Right lung (tissue), 10 donors: ENCODE measurements around the gene SLC37A1. TPM values are rescaled to one million over a fixed set of nuclear protein-coding genes. Genes with fewer than 3 reads are reported as not detected.
"Not testable (repeated sequence)": the region's sequence is repeated elsewhere in the genome, so short reads cannot be mapped to it uniquely, and the experiment has no call there.

Experiments
- DNase-seq, 2 donors: peaks; one replicate each; pipeline ENCODE4 v3.0.0-alpha.2; 2013
- long read RNA-seq, 8 donors: transcript quantifications; one replicate each; lab custom pipeline, GENCODE V29; 2026
- polyA plus RNA-seq, 5 donors: library from polyadenylated mRNA; unstranded; fragments of 120-200 nt; gene quantifications; one replicate each; pipeline versions ENCODE4 v1.2.1 to v1.2.3, GENCODE V29; 2013; ENCODE audit warnings: inconsistent platforms in 1 of 5, low replicate concordance in 1 of 5; ENCODE audit not compliant: insufficient read length in 5 of 5, insufficient read depth in 1 of 5

The SLC37A1 gene
- 10 to 100 TPM in 2 of 5 donors, 1 to 10 TPM in 3; 8.8 to 11.6 (median 9.8) TPM for polyA plus RNA-seq
- long read RNA-seq, donor 1, partial matches to known transcripts, result 8 of 8 reads
- long read RNA-seq, donor 1, other reads (novel, unspliced or antisense), result 0 of 8 reads
- long read RNA-seq, donor 2, result 0 reads
- long read RNA-seq, donor 3, partial matches to known transcripts, result 0 of 2 reads
- long read RNA-seq, donor 3, other reads (novel, unspliced or antisense), result 0 of 2 reads
- long read RNA-seq, donor 4, result 0 reads
- long read RNA-seq, donor 5, partial matches to known transcripts, result 0 of 1 reads
- long read RNA-seq, donor 5, other reads (novel, unspliced or antisense), result 0 of 1 reads
- long read RNA-seq, donor 6, result 0 reads
- long read RNA-seq, donor 7, result 0 reads
- long read RNA-seq, donor 8, result 0 reads

GRCh38 chr21:42513151-42513984 is at the start of gene SLC37A1:
TSS of gene SLC37A1 (plus strand) at chr21:42513852. CDS start at chr21:42518455, 4,603 bp downstream.
- DNase-seq, result no peak

- DNase-seq, result no peak
Observed at GRCh38 chr21:42463861-42464515, 49.7 kb upstream of the SLC37A1 start.

GRCh38 chr21:42465008-42465802 is 48.4 kb upstream of the SLC37A1 start:
- no peak for DNase-seq

DNA sequence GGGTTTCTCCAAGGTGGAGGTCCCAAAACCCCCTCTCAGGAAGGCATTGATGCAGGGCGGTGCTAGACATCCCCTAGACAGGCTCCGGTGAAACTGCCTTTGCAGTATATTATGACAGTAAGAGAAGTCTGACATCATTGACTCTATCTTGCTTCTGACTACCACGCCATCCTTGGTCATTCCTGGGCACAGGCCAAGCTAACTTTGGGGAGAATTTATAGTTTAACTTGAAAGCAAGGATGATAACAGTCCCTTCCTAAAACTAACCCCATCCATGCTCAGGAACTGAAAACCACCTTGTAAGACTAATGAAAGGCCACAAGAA is 47.9 kb upstream of the SLC37A1 start:
- no peak for DNase-seq

GRCh38 chr21:42466700-42467099 is 47.0 kb upstream of the SLC37A1 start:
- DNase-seq, result no peak

GRCh38 chr21:42467140-42467983 is 46.3 kb upstream of the SLC37A1 start:
- DNase-seq, result no peak

DNA sequence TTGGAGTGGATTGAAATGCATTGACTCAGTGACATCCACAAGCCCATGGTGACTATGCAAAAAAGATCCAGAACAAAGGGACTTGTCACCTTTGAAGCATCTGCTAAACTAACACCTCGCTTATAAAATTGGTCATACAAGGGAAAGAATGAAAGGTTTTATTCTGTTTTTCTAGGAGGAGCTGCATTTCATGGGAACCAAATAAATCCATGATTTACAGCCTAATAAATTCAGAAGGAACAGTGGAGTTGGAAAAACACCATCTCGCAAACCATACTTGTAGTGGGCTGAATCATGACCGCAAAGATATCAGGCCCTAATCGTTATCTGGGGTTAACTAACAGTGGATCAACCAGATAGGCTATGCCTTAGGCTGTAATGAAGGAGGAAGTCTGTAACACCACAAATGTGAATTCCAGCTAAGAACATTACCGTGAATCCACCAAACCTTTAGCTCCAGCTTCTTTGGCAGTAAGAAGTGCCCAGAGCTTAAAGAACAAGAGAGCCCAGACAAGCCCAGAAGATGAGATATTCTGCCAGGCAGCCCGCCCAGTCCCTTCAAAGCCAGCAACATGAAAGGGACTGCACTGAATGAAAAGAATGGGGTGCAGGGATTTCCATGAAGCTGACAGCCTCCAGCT is 45.0 kb upstream of the SLC37A1 start:
- no peak for DNase-seq

GRCh38 chr21:42469272-42469671 is 44.4 kb upstream of the SLC37A1 start:
- no peak for DNase-seq

- DNase-seq, result not testable (repeated sequence)
Observed at GRCh38 chr21:42469726-42470125, 43.9 kb upstream of the SLC37A1 start.

DNA sequence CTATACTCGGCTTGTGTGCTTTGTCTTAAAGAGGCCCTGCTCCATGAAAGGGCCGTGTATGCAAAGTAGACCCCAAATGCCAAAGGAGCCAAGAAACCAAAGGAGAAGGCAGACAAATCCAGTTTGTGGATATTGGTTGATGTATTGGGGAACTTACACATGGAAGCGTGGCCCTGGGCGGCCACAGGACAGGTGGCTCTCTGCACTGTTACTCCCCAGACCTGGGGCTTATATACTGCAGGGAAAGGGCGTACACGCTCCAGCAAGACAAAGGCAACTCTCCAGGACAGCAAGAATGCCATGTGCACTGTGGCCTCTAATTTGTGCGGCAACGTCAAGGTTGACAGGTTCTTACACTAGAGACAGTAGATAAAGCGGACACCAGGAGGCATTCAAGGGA is 42.4 kb upstream of the SLC37A1 start:
- no peak for DNase-seq

- DNase-seq, result no peak
Observed at GRCh38 chr21:42471716-42472330, 41.8 kb upstream of the SLC37A1 start.

DNA sequence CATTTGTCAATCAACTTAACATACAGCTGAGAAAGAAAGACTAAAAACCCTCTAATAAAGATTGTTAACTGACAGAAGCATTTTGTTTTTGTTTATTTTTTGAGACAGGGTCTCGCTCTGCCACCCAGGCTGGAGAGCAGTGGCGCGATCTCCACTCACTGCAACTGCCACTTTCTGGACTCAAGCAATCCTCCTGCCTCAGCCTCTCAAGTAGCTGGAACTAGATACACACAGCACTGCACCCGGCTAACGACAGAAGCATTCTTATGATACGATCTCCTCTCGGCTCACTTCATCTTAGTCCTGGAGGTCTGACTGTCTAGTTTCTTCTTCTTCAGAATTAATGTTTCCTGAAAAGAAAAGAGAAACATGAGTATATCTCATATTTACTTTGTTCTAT is 41.1 kb upstream of the SLC37A1 start:
- DNase-seq, result no peak

GRCh38 chr21:42473498-42474042 is 40.1 kb upstream of the SLC37A1 start:
- no peak for DNase-seq

GRCh38 chr21:42474043-42474831 is 39.4 kb upstream of the SLC37A1 start:
- no peak for DNase-seq

DNA sequence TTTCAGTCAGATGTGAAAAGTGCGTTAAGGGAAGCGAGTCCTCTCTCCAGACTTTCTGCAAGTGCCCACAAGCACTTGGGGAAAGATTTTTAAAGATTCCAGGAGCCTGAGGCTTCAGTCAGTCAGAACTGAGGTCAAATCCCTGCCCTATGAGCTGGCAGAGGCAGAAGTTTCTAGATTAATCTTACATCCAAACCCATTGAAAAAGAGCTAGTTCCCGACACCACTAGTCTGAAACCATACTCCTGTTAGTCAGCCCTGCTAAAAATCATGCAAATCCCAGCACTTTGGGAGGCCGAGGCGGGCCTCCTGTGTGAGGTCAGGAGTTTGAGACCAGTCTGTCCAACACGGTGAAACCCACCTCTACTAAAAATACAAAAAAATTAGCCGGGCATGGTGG is 38.6 kb upstream of the SLC37A1 start:
- no peak for DNase-seq

- no peak for DNase-seq
Observed at GRCh38 chr21:42475526-42476387, 37.9 kb upstream of the SLC37A1 start.
